K562 (cell line): ENCODE data around the gene DYNLT4. TPM values are rescaled to one million over a fixed set of nuclear protein-coding genes. Genes with fewer than 3 reads are reported as not detected.

Experiments
- ATAC-seq: fragments of 200-7000 bp; cut with Tn5 transposase; 3 replicates; pipeline ENCODE4 v1.9.1; 2020; ENCODE audit warnings: moderate library complexity
- BruUV-seq: library from RNA; stranded (reverse); fragments of 400-500 nt; replicated peaks from 2 replicates; lab custom pipeline; 2021; lab: Mats Ljungman, UMichigan
- CTCF ChIA-PET: fragments of 300-600 bp; formaldehyde crosslinking; extraction: SDS; loops from one replicate; lab custom pipeline; 2021; ENCODE audit warnings: low intra/inter-chr PET ratio; lab: Yijun Ruan, JAX
- POLR2A ChIA-PET: fragments of 300-600, 350-650 bp; sonication (Branson Sonifier 250); formaldehyde crosslinking; extraction: SDS; loops from one replicate; lab custom pipeline; 2021; ENCODE audit warnings: antibody characterized with exemption, inconsistent platforms; lab: Yijun Ruan, JAX
- DNase-seq, 4 experiments: peaks; one replicate each; pipeline versions ENCODE4 v3.0.0 to v3.0.0-alpha.2; 2011 to 2018; ENCODE audit warnings: low spot score in 3 of 4, mixed read lengths in 3 of 4; ENCODE audit errors: extremely low read depth in 1 of 4
- FAIRE-seq: peaks from 2 replicates; lab custom pipeline; 2011; peaks lifted over from hg19 to GRCh38; lab: Jason Lieb, UNC
- H2AFZ ChIP-seq: 2 replicates; pipeline ENCODE4 v1.6.0; 2011; ENCODE audit warnings: low read depth, low read length, control low read depth, inconsistent platforms
- H3K27ac ChIP-seq: fragments of 200-600 bp; 3 replicates; pipeline ENCODE4 v1.8.0; 2011; ENCODE audit warnings: low read depth, mild to moderate bottlenecking, control low read depth, inconsistent platforms, low read length, moderate library complexity, mixed read lengths; ENCODE audit errors: extremely low read depth
- H3K27me3 ChIP-seq, 2 experiments: fragments of 300-600 bp in 1 of 2; 2 replicates in 1 of 2; 3 replicates in 1 of 2; pipeline versions ENCODE4 v1.6.0 to v1.8.0; 2011; ENCODE audit warnings: inconsistent platforms in 2 of 2, low read length in 2 of 2, mild to moderate bottlenecking in 1 of 2, mixed read lengths in 1 of 2, moderate library complexity in 1 of 2; ENCODE audit not compliant: control insufficient read depth in 2 of 2, insufficient read depth in 2 of 2
- H3K36me3 ChIP-seq: fragments of 300-600 bp; 3 replicates; pipeline ENCODE4 v1.8.0; 2011; ENCODE audit warnings: mild to moderate bottlenecking, low read length, inconsistent platforms; ENCODE audit not compliant: control insufficient read depth, insufficient read depth
- H3K4me1 ChIP-seq, 2 experiments: fragments of 200-600 bp in 1 of 2; replicated peaks in 1 of 2; 2 replicates in 1 of 2; 3 replicates in 1 of 2; pipeline versions ENCODE4 v1.5.1 to v1.8.0; 2011; ENCODE audit warnings: inconsistent platforms in 2 of 2, low read length in 2 of 2, mild to moderate bottlenecking in 1 of 2, mixed read lengths in 1 of 2, moderate library complexity in 1 of 2; ENCODE audit not compliant: control insufficient read depth in 2 of 2, insufficient read depth in 2 of 2
- H3K4me2 ChIP-seq: 2 replicates; pipeline ENCODE4 v1.6.1; 2011; ENCODE audit warnings: low read length, control low read depth, inconsistent platforms, mixed read lengths; ENCODE audit not compliant: insufficient read depth
- H3K4me3 ChIP-seq: fragments of 200-600 bp; sonication (generic), shearing (Covaris generic); 2 replicates; pipeline ENCODE4 v1.5.1; 2016; ENCODE audit warnings: control low read depth, inconsistent platforms
- H3K79me2 ChIP-seq: fragments of 200-600 bp; 3 replicates; pipeline ENCODE4 v1.8.0; 2011; ENCODE audit warnings: low read length, inconsistent platforms; ENCODE audit not compliant: control insufficient read depth, insufficient read depth
- H3K9ac ChIP-seq, 2 experiments: 2 replicates each; pipeline versions ENCODE4 v1.6.0 to v1.6.1; 2011; ENCODE audit warnings: low read depth in 2 of 2, low read length in 2 of 2, control low read depth in 1 of 2, inconsistent platforms in 1 of 2, mild to moderate bottlenecking in 1 of 2, mixed read lengths in 1 of 2; ENCODE audit not compliant: insufficient read depth in 1 of 2
- H3K9me1 ChIP-seq: one replicate; pipeline ENCODE4 v1.6.0; 2011; ENCODE audit warnings: inconsistent platforms, mild to moderate bottlenecking, low read length, moderate library complexity; ENCODE audit not compliant: control insufficient read depth, insufficient read depth
- H3K9me3 ChIP-seq: replicated peaks from 2 replicates; pipeline ENCODE4 v1.5.1; 2011; ENCODE audit warnings: low read depth, low read length, inconsistent platforms; ENCODE audit not compliant: control insufficient read depth, insufficient read depth
- H4K20me1 ChIP-seq: replicated peaks from 2 replicates; pipeline ENCODE4 v1.6.1; 2011; ENCODE audit warnings: low read length, inconsistent platforms, mixed read lengths; ENCODE audit not compliant: control insufficient read depth, insufficient read depth
- NR2C2 ChIP-seq, 2 experiments: fragments of 200-800 bp in 1 of 2; sonication (Bioruptor generic) in 1 of 2; sonication (generic) in 1 of 2; formaldehyde crosslinking in 1 of 2; IDR thresholded peaks; 2 replicates each; pipeline versions ENCODE4 v1.6.1 to v1.8.0; 2016 to 2022; ENCODE audit warnings: mild to moderate bottlenecking in 1 of 2, missing compliant biosample characterization in 1 of 2, missing genetic modification characterization in 1 of 2, missing genetic modification reagents in 1 of 2
- PML ChIP-seq: IDR thresholded peaks from 2 replicates; pipeline ENCODE4 v1.6.1; 2012; ENCODE audit warnings: low read length, inconsistent platforms
- SAFB2 ChIP-seq: fragments of 200-400 bp; formaldehyde crosslinking; IDR thresholded peaks from 2 replicates; pipeline ENCODE4 v1.6.1; 2018; ENCODE audit warnings: borderline replicate concordance, low read length, low read depth, moderate library complexity; ENCODE audit not compliant: severe bottlenecking
- SP2 ChIP-seq: IDR thresholded peaks from 2 replicates; pipeline ENCODE4 v1.6.1; 2011; ENCODE audit warnings: mild to moderate bottlenecking, low read depth, low read length, moderate library complexity; ENCODE audit not compliant: poor library complexity, severe bottlenecking; ENCODE audit errors: extremely low read depth
- ZNF3 ChIP-seq: fragments of 250-450 bp; sonication (Bioruptor Pico); IDR thresholded peaks from 2 replicates; pipeline ENCODE4 v1.5.0; 2021; ENCODE audit warnings: mild to moderate bottlenecking, moderate library complexity
- ZNF75A ChIP-seq: fragments of 450-650 bp; formaldehyde crosslinking; IDR thresholded peaks from 2 replicates; pipeline ENCODE4 v1.4.0; 2020; ENCODE audit warnings: mild to moderate bottlenecking
- WGBS: fragments of 100-300 bp; shearing (Covaris generic); methylation state at CpG from one replicate; pipeline ENCODE4 v1.1.6; 2016; ENCODE audit warnings: low coverage, mixed read lengths; ENCODE audit not compliant: insufficient coverage; ENCODE audit errors: missing lambda C conversion rate; 5-methylcytosine and 5-hydroxymethylcytosine counted together
- in situ Hi-C: fragments of 300-500 bp; cut with MboI; formaldehyde crosslinking; loops from 4 replicates; pipeline ENCODE4 v1.15.0; 2018; ENCODE audit warnings: inconsistent platforms, mixed read lengths
- intact Hi-C: fragments of 100-400 bp; cut with micrococcal nuclease; formaldehyde crosslinking; loops from 2 replicates; pipeline ENCODE4 v1.14.2; 2022
- polyA plus RNA-seq, 8 experiments: library from polyadenylated mRNA; depleted of rRNA in 4 of 8; stranded (reverse) in 5 of 8; unstranded in 3 of 8; fragments of >200 nt; fragmentation: Nextera tagmentation in 2 of 8; fragmentation: Illumina TruSeq in 1 of 8; extraction: Ambion mirVana in 2 of 8; extraction: Trizol in 1 of 8; gene quantifications; 2 replicates each; pipeline versions ENCODE4 v1.2.1 to v1.2.3, GENCODE V29; 2011 to 2014; ENCODE audit warnings: inconsistent platforms in 1 of 8, missing spikeins in 1 of 8
- total RNA-seq, 7 experiments: library from RNA; depleted of rRNA in 6 of 7; stranded (reverse); fragments of >200 nt in 6 of 7; fragmentation: Illumina TruSeq in 2 of 7; extraction: Trizol in 2 of 7; gene quantifications; 2 replicates each; pipeline versions ENCODE4 v1.2.1 to v1.2.3, GENCODE V29; 2011 to 2021; ENCODE audit warnings: low replicate concordance in 1 of 7
- TF ChIP-seq, protein P1 (sequence below): fragments of 450-650 bp; IDR thresholded peaks from 2 replicates; pipeline ENCODE4 v1.6.1; 2018; ENCODE audit not compliant: partially characterized antibody
- TF ChIP-seq, protein P2 (sequence below): fragments of 200-800 bp; sonication (Bioruptor generic); IDR thresholded peaks from 2 replicates; pipeline ENCODE4 v1.6.1; 2016; ENCODE audit warnings: missing genetic modification characterization, missing compliant biosample characterization

Gene DYNLT4
- total and polyA plus RNA-seq, 9 of the 15 experiments (the other 6 are each of a cell fraction or from before 2014, with no cell fraction given) = 0.29 to 0.73 TPM; not detected in 7

DNA sequence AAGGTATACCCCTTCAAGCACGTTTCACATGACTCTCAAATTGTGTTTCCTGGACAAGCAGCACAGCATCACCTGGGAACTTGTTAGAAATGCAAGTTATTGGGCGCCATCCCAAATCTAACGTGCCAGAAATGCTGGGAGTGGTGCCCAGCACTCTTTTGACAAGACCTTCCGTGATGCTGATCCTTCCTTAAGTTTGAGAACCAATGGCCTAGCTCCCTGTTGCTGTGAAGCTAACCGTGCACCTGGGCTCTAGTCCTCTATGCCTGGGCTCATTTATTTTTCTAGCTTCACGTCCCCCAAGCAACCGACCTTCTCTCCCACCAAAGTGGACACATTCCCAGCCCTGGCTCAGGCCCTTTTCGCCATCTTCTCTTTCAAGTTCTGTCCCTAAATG is 23.5 kb downstream of the DYNLT4 start:
- no peak overlapping the region for H3K4me3 ChIP-seq

More for the DNA sequence above, 23.5 kb downstream of the DYNLT4 start:
- Histone ChIP-seq H3K9me3 (no peaks in the 10 kb centered on the region), H3K27ac (no peak overlapping the region), H2AFZ (no peak overlapping the region), H3K4me2 (no peak overlapping the region), H3K4me1 (peaks cover 0 to 17% of the 10 kb centered on the region in 2 experiments; a peak in 4 of 5 replicates), H3K79me2 (peaks cover 6% of the 10 kb centered on the region), H3K36me3 (peaks cover 30% of the 10 kb centered on the region), H3K9ac (no peak overlapping the region), H3K9me1 (peaks cover 2% of the 10 kb centered on the region), H4K20me1 (peaks cover 2% of the 10 kb centered on the region), H3K27me3 (no peaks in the 10 kb centered on the region)
- POLR2A ChIA-PET = interaction anchor here (0.6 to 12.0 kb wide), 7 partner anchors 5 to 62 kb away, joined by 3 to 253 read pairs (median 7); partner anchors contain the start of genes BEST4, BTBD19, PLK3 and RPS8
- FAIRE-seq (no peak), ATAC-seq (no peak), DNase-seq (no peak)
- CTCF ChIA-PET = no interaction called here
- TF ChIP-seq SAFB2 (no peak), ZNF3 (CRISPR knock-in tag) (no peak), NR2C2 (CRISPR knock-in tag; IDR thresholded peaks at IDR 0.05) (no peak), NR2C2 (tag; IDR thresholded peaks at IDR 0.05) (no peak), PML (no peak), SP2 (no peak), ZNF75A (no peak)
- TF ChIP-seq, protein P1, sequence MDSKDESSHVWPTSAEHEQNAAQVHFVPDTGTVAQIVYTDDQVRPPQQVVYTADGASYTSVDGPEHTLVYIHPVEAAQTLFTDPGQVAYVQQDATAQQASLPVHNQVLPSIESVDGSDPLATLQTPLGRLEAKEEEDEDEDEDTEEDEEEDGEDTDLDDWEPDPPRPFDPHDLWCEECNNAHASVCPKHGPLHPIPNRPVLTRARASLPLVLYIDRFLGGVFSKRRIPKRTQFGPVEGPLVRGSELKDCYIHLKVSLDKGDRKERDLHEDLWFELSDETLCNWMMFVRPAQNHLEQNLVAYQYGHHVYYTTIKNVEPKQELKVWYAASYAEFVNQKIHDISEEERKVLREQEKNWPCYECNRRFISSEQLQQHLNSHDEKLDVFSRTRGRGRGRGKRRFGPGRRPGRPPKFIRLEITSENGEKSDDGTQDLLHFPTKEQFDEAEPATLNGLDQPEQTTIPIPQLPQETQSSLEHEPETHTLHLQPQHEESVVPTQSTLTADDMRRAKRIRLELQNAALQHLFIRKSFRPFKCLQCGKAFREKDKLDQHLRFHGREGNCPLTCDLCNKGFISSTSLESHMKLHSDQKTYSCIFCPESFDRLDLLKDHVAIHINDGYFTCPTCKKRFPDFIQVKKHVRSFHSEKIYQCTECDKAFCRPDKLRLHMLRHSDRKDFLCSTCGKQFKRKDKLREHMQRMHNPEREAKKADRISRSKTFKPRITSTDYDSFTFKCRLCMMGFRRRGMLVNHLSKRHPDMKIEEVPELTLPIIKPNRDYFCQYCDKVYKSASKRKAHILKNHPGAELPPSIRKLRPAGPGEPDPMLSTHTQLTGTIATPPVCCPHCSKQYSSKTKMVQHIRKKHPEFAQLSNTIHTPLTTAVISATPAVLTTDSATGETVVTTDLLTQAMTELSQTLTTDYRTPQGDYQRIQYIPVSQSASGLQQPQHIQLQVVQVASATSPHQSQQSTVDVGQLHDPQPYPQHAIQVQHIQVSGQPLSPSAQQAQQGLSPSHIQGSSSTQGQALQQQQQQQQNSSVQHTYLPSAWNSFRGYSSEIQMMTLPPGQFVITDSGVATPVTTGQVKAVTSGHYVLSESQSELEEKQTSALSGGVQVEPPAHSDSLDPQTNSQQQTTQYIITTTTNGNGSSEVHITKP = no peak
- TF ChIP-seq, protein P2, sequence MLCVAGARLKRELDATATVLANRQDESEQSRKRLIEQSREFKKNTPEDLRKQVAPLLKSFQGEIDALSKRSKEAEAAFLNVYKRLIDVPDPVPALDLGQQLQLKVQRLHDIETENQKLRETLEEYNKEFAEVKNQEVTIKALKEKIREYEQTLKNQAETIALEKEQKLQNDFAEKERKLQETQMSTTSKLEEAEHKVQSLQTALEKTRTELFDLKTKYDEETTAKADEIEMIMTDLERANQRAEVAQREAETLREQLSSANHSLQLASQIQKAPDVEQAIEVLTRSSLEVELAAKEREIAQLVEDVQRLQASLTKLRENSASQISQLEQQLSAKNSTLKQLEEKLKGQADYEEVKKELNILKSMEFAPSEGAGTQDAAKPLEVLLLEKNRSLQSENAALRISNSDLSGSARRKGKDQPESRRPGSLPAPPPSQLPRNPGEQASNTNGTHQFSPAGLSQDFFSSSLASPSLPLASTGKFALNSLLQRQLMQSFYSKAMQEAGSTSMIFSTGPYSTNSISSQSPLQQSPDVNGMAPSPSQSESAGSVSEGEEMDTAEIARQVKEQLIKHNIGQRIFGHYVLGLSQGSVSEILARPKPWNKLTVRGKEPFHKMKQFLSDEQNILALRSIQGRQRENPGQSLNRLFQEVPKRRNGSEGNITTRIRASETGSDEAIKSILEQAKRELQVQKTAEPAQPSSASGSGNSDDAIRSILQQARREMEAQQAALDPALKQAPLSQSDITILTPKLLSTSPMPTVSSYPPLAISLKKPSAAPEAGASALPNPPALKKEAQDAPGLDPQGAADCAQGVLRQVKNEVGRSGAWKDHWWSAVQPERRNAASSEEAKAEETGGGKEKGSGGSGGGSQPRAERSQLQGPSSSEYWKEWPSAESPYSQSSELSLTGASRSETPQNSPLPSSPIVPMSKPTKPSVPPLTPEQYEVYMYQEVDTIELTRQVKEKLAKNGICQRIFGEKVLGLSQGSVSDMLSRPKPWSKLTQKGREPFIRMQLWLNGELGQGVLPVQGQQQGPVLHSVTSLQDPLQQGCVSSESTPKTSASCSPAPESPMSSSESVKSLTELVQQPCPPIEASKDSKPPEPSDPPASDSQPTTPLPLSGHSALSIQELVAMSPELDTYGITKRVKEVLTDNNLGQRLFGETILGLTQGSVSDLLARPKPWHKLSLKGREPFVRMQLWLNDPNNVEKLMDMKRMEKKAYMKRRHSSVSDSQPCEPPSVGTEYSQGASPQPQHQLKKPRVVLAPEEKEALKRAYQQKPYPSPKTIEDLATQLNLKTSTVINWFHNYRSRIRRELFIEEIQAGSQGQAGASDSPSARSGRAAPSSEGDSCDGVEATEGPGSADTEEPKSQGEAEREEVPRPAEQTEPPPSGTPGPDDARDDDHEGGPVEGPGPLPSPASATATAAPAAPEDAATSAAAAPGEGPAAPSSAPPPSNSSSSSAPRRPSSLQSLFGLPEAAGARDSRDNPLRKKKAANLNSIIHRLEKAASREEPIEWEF (CRISPR knock-in tag) = no peak
- no TSS peak for BruUV-seq
- intact Hi-C loops = no loop called here
- in situ Hi-C loops = no loop called here
- WGBS = 59% methylated on average over 8 of the region's 8 CpGs
